Spleen (tissue), 7 donors: ENCODE data around the gene TMBIM1.

ENCODE experiments used
- CTCF ChIP-seq, 11 experiments: fragments of 200-600 bp in 7 of 11; fragments of 450-650 bp in 4 of 11; sonication (generic) in 4 of 11; IDR thresholded peaks in 8 of 11; conservative IDR thresholded peaks in 3 of 11; 1 replicate in 7 of 11; 2 replicates in 4 of 11; pipeline versions ENCODE4 v1.4.0 to v1.8.0; 2016 to 2021; ENCODE audit warnings: antibody characterized with exemption in 11 of 11, inconsistent platforms in 4 of 11, mild to moderate bottlenecking in 1 of 11
- POLR2A ChIP-seq, 3 donors: fragments of 450-650 bp; IDR thresholded peaks; one replicate each; pipeline ENCODE4 v1.5.1; 2017; ENCODE audit warnings: antibody characterized with exemption in 3 of 3, mild to moderate bottlenecking in 1 of 3
- donor health status: DM: no; HTN: no; CAD: no; lungs with moderate emphysema.
- donor health status: DM: no; HTN: no; CAD: no.
- donor health status: DM: no; HTN: no; CAD: no.

GRCh38 chr2:218236829-218237228 is 55.5 kb downstream of the TMBIM1 start:
- TF ChIP-seq CTCF (IDR thresholded peaks at IDR 0.05 in 8 of 11, conservative IDR thresholded peaks at IDR 0.05 in 3 of 11) = no peak
- no peak for TF ChIP-seq POLR2A (IDR thresholded peaks at IDR 0.05)
